Spleen (tissue), 7 donors: ENCODE results near the gene EML5.

Experiments
- CTCF ChIP-seq, 11 experiments: fragments of 200-600 bp in 7 of 11; fragments of 450-650 bp in 4 of 11; sonication (generic) in 4 of 11; IDR thresholded peaks in 8 of 11; conservative IDR thresholded peaks in 3 of 11; 1 replicate in 7 of 11; 2 replicates in 4 of 11; pipeline versions ENCODE4 v1.4.0 to v1.8.0; 2016 to 2021; ENCODE audit warnings: antibody characterized with exemption in 11 of 11, inconsistent platforms in 4 of 11, mild to moderate bottlenecking in 1 of 11
- POLR2A ChIP-seq, 3 donors: fragments of 450-650 bp; IDR thresholded peaks; one replicate each; pipeline ENCODE4 v1.5.1; 2017; ENCODE audit warnings: antibody characterized with exemption in 3 of 3, mild to moderate bottlenecking in 1 of 3
- POLR2AphosphoS5 ChIP-seq, 3 donors: sonication (generic); formaldehyde crosslinking; IDR thresholded peaks; one replicate each; pipeline ENCODE4 v1.5.1; 2017; ENCODE audit warnings: antibody characterized with exemption in 3 of 3
- donor health status: DM: no; HTN: no; CAD: no; lungs with moderate emphysema.
- donor health status: DM: no; HTN: no; CAD: no.
- donor health status: DM: no; HTN: no; CAD: no.

GRCh38 chr14:88791629-88792472 lies 902 bp downstream of the EML5 start:
- no peak for TF ChIP-seq POLR2A (IDR thresholded peaks at IDR 0.05)
- no peak for TF ChIP-seq CTCF (IDR thresholded peaks at IDR 0.05 in 8 of 11, conservative IDR thresholded peaks at IDR 0.05 in 3 of 11)
- TF ChIP-seq POLR2AphosphoS5 (IDR thresholded peaks at IDR 0.05) = no peak
